ENCODE results near the gene THG1L. TPM values are rescaled to one million over a fixed set of nuclear protein-coding genes. Genes with fewer than 3 reads are reported as not detected.

Gene THG1L
- total and polyA plus RNA-seq, 10 of the 15 experiments (the other 5 are each of a cell fraction or from before 2014, with no cell fraction given) = 24.8 to 58.0 (median 34.5) TPM

GRCh38 chr5:157709346-157709745 lies 21.9 kb upstream of the THG1L start:
- DNase-seq (ENCODE audit: low read depth, low spot score) (no peak), ATAC-seq (no peak), FAIRE-seq (no peak)
- ChIA-PET RAD21 (ENCODE audit: unreplicated experiment) (no interaction called here), POLR2A (no interaction called here), CTCF (interaction anchor here (0.6 to 1.6 kb wide), 4 partner anchors 8 to 277 kb away, joined by 3 to 5 read pairs (median 4); no protein-coding TSS in a partner anchor), SMC1A (ENCODE audit: uncharacterized antibody, unreplicated experiment) (interaction anchor here (1.3 kb wide), 1 partner anchor 102 kb away, joined by 3 read pairs; no protein-coding TSS in a partner anchor)
- in situ Hi-C loops (cut with MboI) = no loop called here
- H3K4me1 ChIP-seq (ENCODE audit: control insufficient read depth, insufficient read depth, low read length) = no peaks in the 10 kb centered on the region
- H3K36me3 ChIP-seq (ENCODE audit: control insufficient read depth in 2 of 2, insufficient read depth in 2 of 2, low read length in 1 of 2) = no peaks in the 10 kb centered on the region
- no peaks in the 10 kb centered on the region for H3K9me3 ChIP-seq (replicated peaks; ENCODE audit: control insufficient read depth, insufficient read depth, low read length)
- no peak overlapping the region for H3K9ac ChIP-seq (ENCODE audit: control insufficient read depth, insufficient read depth, low read length)
- no peak overlapping the region for H3K27ac ChIP-seq (ENCODE audit: control insufficient read depth, insufficient read depth)
- H3K4me3 ChIP-seq = no peak overlapping the region
- H3K79me2 ChIP-seq (ENCODE audit: control insufficient read depth, insufficient read depth, low read length) = no peaks in the 10 kb centered on the region
- no peak overlapping the region for H3K4me2 ChIP-seq (ENCODE audit: control insufficient read depth, insufficient read depth)
- H3K27me3 ChIP-seq (replicated peaks in 1 of 2; ENCODE audit: control insufficient read depth in 2 of 2, insufficient read depth in 2 of 2, low read length in 1 of 2) = no peaks in the 10 kb centered on the region
- no peak overlapping the region for H2AFZ ChIP-seq (ENCODE audit: control insufficient read depth, low read depth, low read length)
- intact Hi-C loops (cut with micrococcal nuclease; ENCODE audit: unreplicated experiment) = no loop called here
- no TSS peak for BruUV-seq (replicated peaks)
- no peaks in the 10 kb centered on the region for H4K20me1 ChIP-seq (ENCODE audit: control insufficient read depth, insufficient read depth)
- no peak for TF ChIP-seq RCOR1 (conservative IDR thresholded peaks at IDR 0.05; ENCODE audit: low read depth, low read length)
- no peak for TF ChIP-seq POLR2A (IDR thresholded peaks at IDR 0.05; ENCODE audit: low read depth, low read length)
- TF ChIP-seq RFX5 (IDR thresholded peaks at IDR 0.05; ENCODE audit: low read depth, low read length) = no peak
- no peak for TF ChIP-seq EED (IDR thresholded peaks at IDR 0.05; ENCODE audit: low read depth)

DNA sequence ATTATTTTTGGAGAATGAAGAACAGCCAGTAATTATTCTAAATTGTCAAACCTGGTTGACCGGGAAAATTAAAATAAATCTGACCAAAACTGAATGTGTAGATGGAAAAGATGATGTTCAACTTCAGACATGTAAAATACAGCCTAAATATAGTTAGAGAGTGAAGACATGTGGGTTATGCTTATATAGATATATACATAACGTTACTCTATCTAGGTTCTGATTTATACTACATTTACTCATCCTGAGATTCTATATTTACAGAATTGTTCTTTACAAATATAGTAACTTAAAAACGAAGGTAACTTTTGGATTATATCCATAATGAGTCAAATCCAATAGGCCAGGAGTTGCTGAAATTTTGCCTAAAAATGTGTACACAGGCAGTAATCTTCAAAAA lies 20.8 kb upstream of the THG1L start:
- Histone ChIP-seq H3K4me3 (no peak overlapping the region), H3K36me3 (ENCODE audit: control insufficient read depth in 2 of 2, insufficient read depth in 2 of 2, low read length in 1 of 2) (no peaks in the 10 kb centered on the region), H3K4me1 (ENCODE audit: control insufficient read depth, insufficient read depth, low read length) (no peaks in the 10 kb centered on the region), H3K27ac (ENCODE audit: control insufficient read depth, insufficient read depth) (no peak overlapping the region), H3K9me3 (replicated peaks; ENCODE audit: control insufficient read depth, insufficient read depth, low read length) (no peaks in the 10 kb centered on the region), H4K20me1 (ENCODE audit: control insufficient read depth, insufficient read depth) (no peaks in the 10 kb centered on the region), H3K4me2 (ENCODE audit: control insufficient read depth, insufficient read depth) (no peak overlapping the region), H3K79me2 (ENCODE audit: control insufficient read depth, insufficient read depth, low read length) (no peaks in the 10 kb centered on the region), H2AFZ (ENCODE audit: control insufficient read depth, low read depth, low read length) (no peak overlapping the region), H3K27me3 (replicated peaks in 1 of 2; ENCODE audit: control insufficient read depth in 2 of 2, insufficient read depth in 2 of 2, low read length in 1 of 2) (no peaks in the 10 kb centered on the region), H3K9ac (ENCODE audit: control insufficient read depth, insufficient read depth, low read length) (no peak overlapping the region)
- RAD21 ChIA-PET (ENCODE audit: unreplicated experiment) = no interaction called here
- BruUV-seq (replicated peaks) = no TSS peak
- SMC1A ChIA-PET (ENCODE audit: uncharacterized antibody, unreplicated experiment) = interaction anchor here (1.0 kb wide), 1 partner anchor 11 kb away, joined by 3 read pairs; no protein-coding TSS in a partner anchor
- intact Hi-C loops (cut with micrococcal nuclease; ENCODE audit: unreplicated experiment) = no loop called here
- FAIRE-seq (no peak), ATAC-seq (no peak), DNase-seq (ENCODE audit: low read depth, low spot score) (no peak)
- CTCF ChIA-PET = no interaction called here
- WGBS (ENCODE audit: insufficient coverage, insufficient replicate concordance, low lambda C conversion rate, missing lambda C conversion rate) = 20% methylated on average over 3 of the region's 3 CpGs
- POLR2A ChIA-PET = no interaction called here
- peak; percentile 15; the same call in 1 of the 2 replicates for TF ChIP-seq RUNX3 (IDR thresholded peaks at IDR 0.05; ENCODE audit: low read length)
- TF ChIP-seq FOXM1 (IDR thresholded peaks at IDR 0.05; ENCODE audit: low read depth, low read length) = 0 out of 2 replicates have a peak, but pooled peaks have one; percentile 13
- TF ChIP-seq MEF2A (IDR thresholded peaks at IDR 0.05; ENCODE audit: insufficient read depth, low read depth, low read length) = 0 out of 2 replicates have a peak, but pooled peaks have one; percentile 41
- no peak for TF ChIP-seq SIX5 (IDR thresholded peaks at IDR 0.05; ENCODE audit: low read depth, low read length, severe bottlenecking)
- in situ Hi-C loops (cut with MboI) = no loop called here

All from GM12878 (cell line).